Endothelial cell of umbilical vein (primary cell): ENCODE data around the gene SMAD3. TPM values are rescaled to one million over a fixed set of nuclear protein-coding genes. Genes with fewer than 3 reads are reported as not detected.

Source experiments
- BruUV-seq: library from RNA; stranded (reverse); fragments of 400-500 nt; replicated peaks from 2 replicates; lab custom pipeline; 2021; lab: Mats Ljungman, UMichigan
- CTCF ChIA-PET: fragments of 300-600, 350-600 bp; sonication (Branson Sonifier 250); formaldehyde crosslinking; loops from one replicate; lab custom pipeline; 2021; ENCODE audit warnings: antibody characterized with exemption, inconsistent platforms; lab: Charles Lee
- POLR2A ChIA-PET: fragments of 300-600, 350-600 bp; sonication (Branson Sonifier 250); formaldehyde crosslinking; loops from one replicate; lab custom pipeline; 2021; ENCODE audit warnings: antibody characterized with exemption, inconsistent platforms; lab: Charles Lee
- DNase-seq: peaks from one replicate; pipeline ENCODE4 v3.0.0-alpha.2; 2011; ENCODE audit warnings: low read depth, low spot score
- FAIRE-seq: peaks from 2 replicates; lab custom pipeline; 2011; peaks lifted over from hg19 to GRCh38; lab: Jason Lieb, UNC
- H2AFZ ChIP-seq: 2 replicates; pipeline ENCODE4 v1.6.0; 2012; ENCODE audit warnings: low read depth, low read length, control low read depth, inconsistent platforms
- H3K27ac ChIP-seq: 2 replicates; pipeline ENCODE4 v1.5.1; 2011; ENCODE audit warnings: low read depth, mild to moderate bottlenecking, control low read depth, low read length, moderate library complexity; ENCODE audit not compliant: insufficient read depth
- H3K27me3 ChIP-seq, 2 experiments: 2 replicates each; pipeline versions ENCODE4 v1.6.0 to v1.6.1; 2011; ENCODE audit warnings: low read length in 2 of 2, mixed read lengths in 1 of 2; ENCODE audit not compliant: control insufficient read depth in 2 of 2, insufficient read depth in 2 of 2
- H3K36me3 ChIP-seq, 2 experiments: 2 replicates in 1 of 2; 3 replicates in 1 of 2; pipeline ENCODE4 v1.5.1; 2011; ENCODE audit warnings: low read length in 2 of 2, mild to moderate bottlenecking in 1 of 2, moderate library complexity in 1 of 2; ENCODE audit not compliant: control insufficient read depth in 2 of 2, insufficient read depth in 2 of 2; ENCODE audit errors: extremely low read depth in 1 of 2
- H3K4me1 ChIP-seq: 3 replicates; pipeline ENCODE4 v1.5.1; 2011; ENCODE audit warnings: mild to moderate bottlenecking, low read length; ENCODE audit not compliant: control insufficient read depth, insufficient read depth; ENCODE audit errors: extremely low read depth
- H3K4me2 ChIP-seq: 2 replicates; pipeline ENCODE4 v1.6.1; 2011; ENCODE audit warnings: low read length, control low read depth, mixed read lengths; ENCODE audit not compliant: insufficient read depth
- H3K4me3 ChIP-seq, 3 experiments: fragments of 200-600 bp in 1 of 3; sonication (generic), shearing (Covaris generic) in 1 of 3; replicated peaks in 1 of 3; 2 replicates each; pipeline ENCODE4 v1.5.1; 2011 to 2016; ENCODE audit warnings: control low read depth in 3 of 3, low read length in 3 of 3, mild to moderate bottlenecking in 2 of 3, inconsistent platforms in 1 of 3, low read depth in 1 of 3, moderate library complexity in 1 of 3; ENCODE audit not compliant: insufficient read depth in 1 of 3
- H3K79me2 ChIP-seq: 2 replicates; pipeline ENCODE4 v1.6.0; 2012; ENCODE audit warnings: low read length, inconsistent platforms; ENCODE audit not compliant: control insufficient read depth, insufficient read depth
- H3K9ac ChIP-seq: replicated peaks from 2 replicates; pipeline ENCODE3; 2011; ENCODE audit warnings: low read length, control low read depth; ENCODE audit not compliant: insufficient read depth; ENCODE audit errors: extremely low read depth
- H3K9me1 ChIP-seq: replicated peaks from 3 replicates; pipeline ENCODE4 v1.6.0; 2011; ENCODE audit warnings: mild to moderate bottlenecking, low read length; ENCODE audit not compliant: control insufficient read depth, insufficient read depth; ENCODE audit errors: extremely low read depth
- H3K9me3 ChIP-seq: replicated peaks from 2 replicates; pipeline ENCODE4 v1.5.1; 2012; ENCODE audit warnings: low read length, inconsistent platforms; ENCODE audit not compliant: control insufficient read depth, insufficient read depth
- H4K20me1 ChIP-seq: replicated peaks from 2 replicates; pipeline ENCODE3; 2011; ENCODE audit warnings: mild to moderate bottlenecking, low read length; ENCODE audit not compliant: control insufficient read depth, insufficient read depth; ENCODE audit errors: extremely low read depth
- CTCF ChIP-seq, 2 donors: IDR thresholded peaks; 1 replicate in 1 of 2; 2 replicates in 1 of 2; pipeline ENCODE4 v1.5.1; 2011; ENCODE audit warnings: low read length in 2 of 2, mild to moderate bottlenecking in 2 of 2, moderate library complexity in 2 of 2, control low read depth in 1 of 2, inconsistent platforms in 1 of 2, low read depth in 1 of 2; ENCODE audit not compliant: insufficient read depth in 1 of 2; ENCODE audit errors: extremely low read depth in 1 of 2
- EZH2 ChIP-seq: IDR thresholded peaks from 2 replicates; pipeline ENCODE4 v1.6.1; 2012; ENCODE audit warnings: borderline replicate concordance, low read depth, mild to moderate bottlenecking, moderate library complexity, low read length, inconsistent platforms; ENCODE audit not compliant: severe bottlenecking
- FOS ChIP-seq: IDR thresholded peaks from 2 replicates; pipeline ENCODE4 v1.6.1; 2011; ENCODE audit warnings: mild to moderate bottlenecking, low read length, moderate library complexity, borderline replicate concordance; ENCODE audit not compliant: insufficient read depth
- GATA2 ChIP-seq: IDR thresholded peaks from 2 replicates; pipeline ENCODE4 v1.7.0; 2011; ENCODE audit warnings: low read depth, mild to moderate bottlenecking, moderate library complexity, mixed read lengths, low read length; ENCODE audit not compliant: insufficient read length, insufficient read depth
- JUN ChIP-seq: IDR thresholded peaks from 2 replicates; pipeline ENCODE4 v1.6.1; 2011; ENCODE audit warnings: borderline replicate concordance, low read depth; ENCODE audit not compliant: insufficient read length, insufficient read depth
- MAX ChIP-seq: IDR thresholded peaks from 2 replicates; pipeline ENCODE4 v1.6.1; 2011; ENCODE audit not compliant: insufficient read depth, insufficient read length
- MYC ChIP-seq: IDR thresholded peaks from one replicate; pipeline ENCODE4 v1.6.1; 2011; ENCODE audit warnings: mild to moderate bottlenecking, low read depth, low read length
- POLR2A ChIP-seq: IDR thresholded peaks from 2 replicates; pipeline ENCODE4 v1.6.1; 2012; ENCODE audit warnings: low read depth, mild to moderate bottlenecking, control low read depth, low read length
- POLR2AphosphoS5 ChIP-seq: IDR thresholded peaks from 2 replicates; pipeline ENCODE4 v1.6.1; 2012; ENCODE audit warnings: low read depth, mild to moderate bottlenecking, control low read depth, low read length, moderate library complexity; ENCODE audit not compliant: insufficient read depth
- dilution Hi-C: fragments of 300-500 bp; cut with MboI; formaldehyde crosslinking; loops from one replicate; pipeline ENCODE4 v1.15.0; 2019; ENCODE audit warnings: low sequenced_read_pairs; ENCODE audit not compliant: extremely low pct_ligation_motif_present
- intact Hi-C: fragments of 100-400 bp; cut with micrococcal nuclease; formaldehyde crosslinking; loops from one replicate; pipeline ENCODE4 v1.10.0; 2022
- polyA plus RNA-seq, 4 experiments: library from polyadenylated mRNA; depleted of rRNA in 3 of 4; stranded (reverse) in 3 of 4; unstranded in 1 of 4; fragments of >200 nt; gene quantifications; 2 replicates each; pipeline versions ENCODE4 v1.2.1 to v1.2.3, GENCODE V29; 2011 to 2012; ENCODE audit warnings: missing spikeins in 1 of 4
- total RNA-seq: library from RNA; stranded (reverse); gene quantifications from 2 replicates; pipeline ENCODE4 v1.2.3, GENCODE V29; 2021

The SMAD3 gene
- total and polyA plus RNA-seq, 2 donors (not counting 3 experiments of a cell fraction or from before 2014, with no cell fraction given), result 56.4 to 88.2 TPM

- no peaks in the 10 kb centered on the region for H3K9me3 ChIP-seq
- H3K27me3 ChIP-seq, result no peaks in the 10 kb centered on the region
- dilution Hi-C loops, result no loop called here
- H3K36me3 ChIP-seq, result peaks cover 14 to 30% of the 10 kb centered on the region in 2 experiments
- no peak overlapping the region for H3K27ac ChIP-seq
- ChIA-PET POLR2A (interaction anchor here (1.0 kb wide), 1 partner anchor 103 kb away, joined by 3 read pairs; the partner anchor contains the start of gene SMAD3), CTCF (interaction anchor here (1.5 kb wide), 1 partner anchor 10 kb away, joined by 3 read pairs; no protein-coding TSS in a partner anchor)
- intact Hi-C loops, result no loop called here
- DNase-seq (no peak), FAIRE-seq (no peak)
- H4K20me1 ChIP-seq, result no peaks in the 10 kb centered on the region
- no peak overlapping the region for H3K9ac ChIP-seq
- H3K4me1 ChIP-seq, result peaks cover 39% of the 10 kb centered on the region
- BruUV-seq, result no TSS peak
- TF ChIP-seq POLR2AphosphoS5 (no peak), FOS (no peak), GATA2 (no peak), JUN (no peak), EZH2 (no peak), MAX (no peak), MYC (no peak), CTCF (IDR thresholded peaks at IDR 0.05; ENCODE audit: extremely low read depth in 1 of 2, insufficient read depth in 1 of 2, low read depth in 1 of 2, low read length in 2 of 2) (no peak), POLR2A (no peak)
- no peak overlapping the region for H3K4me3 ChIP-seq
- no peaks in the 10 kb centered on the region for H3K9me1 ChIP-seq
- no peak overlapping the region for H3K4me2 ChIP-seq
- H3K79me2 ChIP-seq, result peaks cover 71% of the 10 kb centered on the region
- H2AFZ ChIP-seq, result no peak overlapping the region
These were observed 103.3 kb downstream of the SMAD3 start for GRCh38 chr15:67168694-67169093.
